Stromal cell of bone marrow (primary cell): ENCODE results near the gene SND1.

ENCODE experiments used
- DNase-seq: peaks from one replicate; pipeline ENCODE4 v3.0.0-alpha.2; 2012; ENCODE audit warnings: low read depth

SND1 gene

DNA sequence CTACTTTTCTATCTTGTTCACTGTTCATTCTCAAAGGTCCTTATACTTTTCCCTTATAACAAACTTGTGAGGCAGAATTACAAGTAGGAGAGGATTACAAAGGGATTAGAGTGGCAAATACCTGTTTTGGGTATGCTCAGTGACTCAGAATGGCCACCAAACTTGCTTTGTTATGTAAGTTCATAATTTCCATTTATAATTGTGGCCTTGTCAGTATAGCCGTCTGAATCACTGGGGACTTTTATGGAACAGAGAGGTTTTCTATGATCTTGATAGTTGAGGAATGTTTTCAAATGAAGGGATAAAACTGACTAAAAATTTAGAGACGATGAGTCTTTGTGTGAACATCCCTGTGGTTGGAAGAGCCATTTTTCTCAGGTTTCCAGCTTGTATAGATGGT is 116.2 kb downstream of the SND1 start:
- no peak for DNase-seq

DNA sequence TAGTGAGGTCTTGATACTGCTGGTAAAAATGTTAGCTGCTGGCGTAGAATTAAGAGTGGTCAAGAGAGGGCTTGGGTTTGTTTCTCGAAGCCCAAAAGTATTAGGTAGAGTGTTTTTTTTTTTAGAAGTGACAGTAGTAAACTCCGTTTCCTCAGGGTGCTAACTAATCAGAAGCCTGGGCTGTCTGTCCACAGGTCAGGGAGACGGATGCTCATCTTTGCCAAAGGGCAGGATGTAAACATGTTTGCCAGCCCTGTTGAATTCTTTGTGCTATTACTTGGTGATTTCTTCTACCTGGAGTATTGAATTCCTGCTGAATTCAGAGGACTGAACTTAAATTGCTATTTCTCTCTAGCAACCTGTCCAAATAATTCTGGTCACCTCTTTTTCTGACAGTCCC is 117.1 kb downstream of the SND1 start:
- no peak for DNase-seq

DNA sequence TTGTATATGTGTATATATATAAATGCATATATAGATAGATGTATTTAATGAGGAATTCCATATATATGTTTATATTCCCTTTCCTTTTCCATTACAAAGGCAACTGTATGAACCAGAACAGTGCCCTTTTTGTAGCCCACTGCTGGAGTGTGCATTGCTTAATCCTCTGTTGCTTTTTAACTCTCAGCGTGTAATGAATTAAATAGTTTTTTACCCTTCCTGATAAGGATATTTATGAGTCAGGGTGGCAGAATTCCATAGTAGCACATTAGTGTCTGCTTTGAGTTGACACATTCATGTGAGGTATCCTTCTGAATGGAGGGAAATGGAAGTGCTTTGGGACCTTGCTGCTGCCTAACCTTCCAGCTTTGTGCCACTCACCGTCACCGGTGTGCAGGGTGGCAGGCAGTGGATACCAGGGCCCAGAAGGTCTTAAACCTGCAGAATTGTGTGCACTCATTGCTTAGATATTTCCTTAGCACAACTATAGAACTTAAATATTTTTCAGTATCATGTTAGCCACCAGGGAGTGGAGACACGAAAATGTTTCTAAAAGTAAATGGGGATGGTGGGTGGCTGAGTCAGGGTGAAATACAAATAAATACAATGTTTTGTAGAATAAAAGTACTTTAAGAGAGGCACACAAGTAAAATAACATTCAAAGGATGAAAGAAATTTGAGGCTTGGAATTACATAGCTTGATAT is 117.9 kb downstream of the SND1 start:
- no peak for DNase-seq

DNA sequence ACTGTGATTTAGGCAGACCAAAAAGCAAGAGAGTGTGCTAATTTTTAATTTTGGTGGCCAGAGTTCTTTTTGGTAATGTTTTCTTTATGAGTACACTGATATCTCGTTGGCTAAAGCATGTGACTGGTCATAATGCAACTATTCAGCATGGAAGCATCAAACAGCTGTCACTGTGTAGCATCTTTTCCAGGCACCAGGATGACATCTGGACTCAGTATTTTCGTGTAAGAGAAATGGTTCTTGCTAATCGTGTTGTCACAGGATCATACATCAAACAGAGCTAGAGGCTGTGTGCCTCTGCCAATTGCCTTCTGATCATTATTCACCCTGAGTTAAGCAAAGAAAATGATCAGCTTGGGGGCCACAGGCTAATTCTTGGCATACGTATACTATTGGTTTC is 118.9 kb downstream of the SND1 start:
- no peak for DNase-seq

- DNase-seq: no peak
Measured at GRCh38 chr7:127771707-127772106, 119.7 kb downstream of the SND1 start.

- DNase-seq: peak; percentile 72
Measured at GRCh38 chr7:127776776-127777386, 124.9 kb downstream of the SND1 start.

- no peak for DNase-seq
Measured at GRCh38 chr7:127780489-127780888, 128.5 kb downstream of the SND1 start.

- no peak for DNase-seq
Measured at GRCh38 chr7:127781081-127781480, 129.1 kb downstream of the SND1 start.

DNA sequence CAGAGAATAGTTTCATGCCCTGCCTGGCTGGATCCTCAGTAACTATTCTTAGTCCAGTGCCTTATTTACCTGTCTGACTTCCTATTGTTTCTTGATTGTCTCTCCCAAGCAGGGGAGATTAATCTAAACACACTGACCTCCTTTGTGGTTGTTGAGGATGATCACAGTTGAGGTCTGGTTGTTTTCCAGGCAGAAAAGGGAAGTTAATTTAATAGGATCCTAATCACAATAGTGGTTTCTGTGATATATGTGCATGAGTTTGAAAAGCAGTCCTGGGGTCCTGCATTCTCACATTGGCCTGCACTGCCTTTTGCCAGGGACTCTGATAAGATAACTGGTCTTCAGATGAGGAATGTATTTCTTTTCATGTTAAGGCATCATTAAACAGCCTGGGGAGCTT is 130.1 kb downstream of the SND1 start:
- DNase-seq: no peak

- no peak for DNase-seq
Measured at GRCh38 chr7:127782654-127783559, 130.9 kb downstream of the SND1 start.

DNA sequence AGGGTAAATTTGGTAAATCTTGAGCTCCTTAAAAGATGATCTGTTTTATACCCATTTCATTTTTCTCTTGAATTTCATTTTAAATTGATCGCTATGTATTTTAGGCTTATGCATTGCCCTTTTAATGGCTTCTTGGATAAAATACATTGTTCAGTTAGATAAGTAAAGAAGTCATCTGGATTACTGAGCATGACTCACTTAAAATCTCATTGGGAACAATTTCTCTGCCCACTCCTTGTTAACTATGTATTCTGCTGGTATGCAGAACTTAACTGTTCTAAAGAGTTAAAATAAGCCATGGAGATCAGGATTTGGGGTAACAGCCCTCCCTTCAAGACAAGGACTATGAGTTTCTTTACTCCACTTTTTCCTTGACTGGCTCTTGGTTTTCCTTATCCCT is 134.2 kb downstream of the SND1 start:
- no peak for DNase-seq

- no peak for DNase-seq
Measured at GRCh38 chr7:127789031-127789430, 137.0 kb downstream of the SND1 start.

GRCh38 chr7:127791446-127792189 is 139.6 kb downstream of the SND1 start:
- no peak for DNase-seq

DNA sequence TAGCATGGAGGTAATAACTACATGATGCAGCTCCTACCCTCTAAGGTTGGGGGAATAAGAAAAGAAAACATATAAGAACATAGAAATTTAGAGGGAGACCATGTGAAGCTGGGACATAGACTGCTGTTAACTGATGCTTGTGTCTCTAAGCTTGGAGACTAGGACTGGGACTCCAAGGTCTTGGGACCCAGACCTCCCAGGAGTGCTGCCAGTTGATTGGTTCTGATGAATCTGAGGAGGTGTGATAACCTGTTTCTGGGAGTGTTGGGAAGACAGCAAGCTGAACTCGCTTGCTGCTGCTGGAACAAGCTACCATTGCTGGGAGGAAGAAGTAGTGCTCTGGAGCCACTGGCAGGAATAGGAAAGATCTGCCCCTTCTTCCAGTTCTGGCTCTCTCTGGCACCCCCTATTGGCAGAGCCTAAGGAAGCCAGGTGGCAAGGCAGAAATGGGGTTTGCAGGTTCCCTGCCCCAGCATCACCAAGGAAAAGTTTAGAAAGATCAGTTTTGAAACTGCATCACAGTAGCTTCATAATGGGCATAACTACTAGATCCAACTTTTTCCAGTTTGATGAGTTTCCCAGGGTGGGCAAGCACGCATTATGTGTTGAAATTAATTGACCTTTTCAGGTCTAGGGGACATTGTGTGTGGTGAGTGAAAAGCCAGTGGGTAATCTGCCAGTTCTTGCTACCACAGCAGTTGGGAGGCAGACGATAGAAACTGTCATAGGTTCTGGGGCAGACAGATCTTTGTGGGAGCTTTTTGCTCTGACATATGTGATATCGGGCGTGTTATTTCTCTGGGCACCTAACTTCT is 140.7 kb downstream of the SND1 start:
- no peak for DNase-seq

DNA sequence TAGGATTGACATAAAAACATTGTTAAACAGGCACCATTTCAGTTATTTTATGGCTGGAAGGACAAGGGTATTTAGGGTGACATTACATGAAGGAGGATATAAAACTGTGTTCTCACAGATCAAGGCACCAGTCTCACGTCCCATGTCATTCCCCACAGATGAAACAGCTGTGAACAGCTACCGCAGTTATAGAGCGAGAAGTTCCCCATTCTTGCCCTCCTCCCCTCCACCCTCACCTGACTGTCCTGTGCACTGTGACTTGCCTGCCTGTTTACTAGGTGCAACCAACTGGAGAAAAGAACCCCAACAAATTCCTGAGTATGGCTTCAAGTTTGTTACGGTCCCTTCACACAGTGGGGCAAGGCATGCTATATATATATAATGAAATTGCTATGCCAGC is 141.6 kb downstream of the SND1 start:
- no peak for DNase-seq

GRCh38 chr7:127794136-127794535 is 142.1 kb downstream of the SND1 start:
- DNase-seq: no peak

DNA sequence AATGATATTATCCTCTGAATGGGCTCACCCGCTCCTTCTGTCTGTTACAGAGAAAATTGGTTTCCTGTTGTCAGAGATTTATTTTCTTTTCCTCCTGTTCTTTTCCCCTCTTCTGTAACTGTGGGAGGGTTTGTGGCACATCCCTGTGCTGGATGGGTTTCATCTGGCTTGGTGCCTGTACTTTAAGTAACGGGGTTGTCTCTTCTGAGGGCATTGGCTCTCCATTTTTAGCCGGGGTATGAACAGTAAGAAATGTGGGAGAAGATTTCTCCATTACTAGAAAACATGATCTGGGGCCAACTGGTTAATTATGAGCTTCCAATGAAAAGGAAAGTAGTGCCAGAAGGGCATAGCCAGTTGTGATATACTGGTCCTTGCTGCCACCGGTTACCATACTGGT is 142.6 kb downstream of the SND1 start:
- no peak for DNase-seq

- DNase-seq: no peak
Measured at GRCh38 chr7:127798023-127798422, 146.0 kb downstream of the SND1 start.

- DNase-seq: no peak
Measured at GRCh38 chr7:127798769-127799372, 146.9 kb downstream of the SND1 start.

- DNase-seq: no peak
Measured at GRCh38 chr7:127799535-127800305, 147.7 kb downstream of the SND1 start.
